Vagina (tissue), 2 donors: ENCODE data around the gene PTPRA. TPM values are rescaled to one million over a fixed set of nuclear protein-coding genes. Genes with fewer than 3 reads are reported as not detected.

ENCODE experiments used
- DNase-seq, 2 donors: peaks; one replicate each; pipeline ENCODE4 v3.0.0-alpha.2; 2017; ENCODE audit errors: extremely low spot score in 2 of 2
- H3K27ac ChIP-seq: fragments of 200-600 bp; sonication (generic); one replicate; pipeline ENCODE4 v1.5.1; 2019
- H3K27me3 ChIP-seq: fragments of 200-600 bp; sonication (generic); one replicate; pipeline ENCODE4 v1.5.1; 2019
- H3K36me3 ChIP-seq, 2 donors: fragments of 200-600 bp; sonication (generic); one replicate each; pipeline ENCODE4 v1.5.1; 2017 to 2019
- H3K4me1 ChIP-seq: fragments of 200-600 bp; sonication (generic); one replicate; pipeline ENCODE4 v1.5.1; 2019
- H3K4me3 ChIP-seq, 2 donors: fragments of 200-600 bp; sonication (generic); 1 replicate in 1 of 2; 2 replicates in 1 of 2; pipeline ENCODE4 v1.5.1; 2016 to 2019
- H3K9me3 ChIP-seq: fragments of 200-600 bp; sonication (generic); one replicate; pipeline ENCODE4 v1.5.1; 2019
- POLR2A ChIP-seq, 2 donors: fragments of 450-650 bp; IDR thresholded peaks; one replicate each; pipeline ENCODE4 v1.6.1; 2017; ENCODE audit warnings: antibody characterized with exemption in 2 of 2, mild to moderate bottlenecking in 2 of 2, moderate library complexity in 2 of 2
- POLR2AphosphoS5 ChIP-seq, 2 donors: sonication (generic); formaldehyde crosslinking; IDR thresholded peaks; one replicate each; pipeline ENCODE4 v1.9.0; 2017; ENCODE audit warnings: antibody characterized with exemption in 2 of 2, mild to moderate bottlenecking in 2 of 2, low read depth in 1 of 2; ENCODE audit not compliant: insufficient read depth in 1 of 2
- intact Hi-C: fragments of 100-400 bp; cut with DNase I; formaldehyde crosslinking; loops from one replicate; pipeline ENCODE4 v1.15.1; 2023
- total RNA-seq: library from RNA; depleted of rRNA; stranded (reverse); fragments of >200 nt; gene quantifications from one replicate; pipeline ENCODE4 v1.2.3, GENCODE V29; 2016
- TF ChIP-seq, protein P1 (sequence below), 3 experiments: fragments of 450-650 bp in 2 of 3; fragments of 200-600 bp in 1 of 3; sonication (generic) in 1 of 3; IDR thresholded peaks; one replicate each; pipeline ENCODE4 v1.5.1; 2017 to 2019; ENCODE audit warnings: antibody characterized with exemption in 3 of 3, mild to moderate bottlenecking in 2 of 3, moderate library complexity in 2 of 3

Gene PTPRA
- total RNA-seq, 1 donor from 2014 or later: 45.7 TPM

DNA sequence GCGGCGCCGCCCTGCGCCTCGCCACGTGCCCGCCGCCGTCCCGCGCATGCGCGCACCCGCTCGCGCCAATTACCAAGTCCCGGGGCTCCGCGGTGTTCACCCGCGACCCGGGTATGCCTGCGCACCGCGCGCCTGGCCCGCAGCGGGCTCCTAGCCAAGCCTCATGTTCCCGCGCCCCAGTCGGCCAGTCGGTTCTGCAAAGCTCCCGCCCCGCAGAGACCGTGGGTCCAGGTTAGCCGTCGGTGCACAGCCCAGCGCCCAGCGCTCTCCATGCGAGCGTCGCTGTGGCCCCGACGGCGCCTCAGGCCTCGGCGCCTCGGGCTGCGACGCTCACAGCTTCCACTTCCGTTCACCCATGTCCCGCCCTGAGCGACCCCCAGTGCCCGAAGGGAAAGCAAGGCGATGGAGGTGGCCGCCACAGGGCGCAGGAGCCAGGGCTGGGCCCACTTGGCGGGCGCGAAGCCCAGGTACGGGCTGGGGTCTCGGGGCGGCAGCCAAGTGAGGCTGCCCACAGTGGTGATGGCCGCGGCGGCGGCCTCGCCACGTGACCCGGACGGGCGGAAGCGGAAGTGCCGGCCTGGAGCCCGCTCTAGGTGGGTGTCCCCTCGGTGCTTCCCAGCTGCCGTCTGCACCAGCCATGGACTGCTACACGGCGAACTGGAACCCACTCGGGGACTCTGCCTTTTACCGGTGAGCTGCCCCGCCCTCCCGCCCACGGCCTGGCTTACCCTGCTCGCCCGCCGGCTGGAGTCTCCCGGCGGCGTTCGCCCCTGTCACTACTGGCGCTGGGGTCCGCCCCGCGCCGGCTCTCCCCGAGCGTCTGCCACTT is 32.9 kb upstream of the PTPRA start, which contains the start of the genes PCED1A and VPS16:
PCED1A (minus strand) TSS at position 518 of the 829 bp plus-strand sequence. CDS start 743 bp downstream, outside the sequence.
VPS16 (plus strand) TSS at position 608 of the 829 bp plus-strand sequence; CDS start at position 638, 30 bp downstream.
- Histone ChIP-seq H3K36me3 (peaks cover 0 to 15% of the 10 kb centered on the region in 2 donors), H3K4me1 (peaks cover 35% of the 10 kb centered on the region), H3K9me3 (no peaks in the 10 kb centered on the region), H3K4me3 (peak within 1 kb of the TSS; percentile 81 to 88), H3K27ac (peak within 1 kb of the TSS; percentile 93), H3K27me3 (no peaks in the 10 kb centered on the region)
- intact Hi-C loops: no loop called here
- TF ChIP-seq POLR2A (IDR thresholded peaks at IDR 0.05) (peak in 1 of 2 donors; percentile 40), POLR2AphosphoS5 (IDR thresholded peaks at IDR 0.05; ENCODE audit: insufficient read depth in 1 of 2, low read depth in 1 of 2) (peak; percentile 37 to 88)
- TF ChIP-seq, protein P1, sequence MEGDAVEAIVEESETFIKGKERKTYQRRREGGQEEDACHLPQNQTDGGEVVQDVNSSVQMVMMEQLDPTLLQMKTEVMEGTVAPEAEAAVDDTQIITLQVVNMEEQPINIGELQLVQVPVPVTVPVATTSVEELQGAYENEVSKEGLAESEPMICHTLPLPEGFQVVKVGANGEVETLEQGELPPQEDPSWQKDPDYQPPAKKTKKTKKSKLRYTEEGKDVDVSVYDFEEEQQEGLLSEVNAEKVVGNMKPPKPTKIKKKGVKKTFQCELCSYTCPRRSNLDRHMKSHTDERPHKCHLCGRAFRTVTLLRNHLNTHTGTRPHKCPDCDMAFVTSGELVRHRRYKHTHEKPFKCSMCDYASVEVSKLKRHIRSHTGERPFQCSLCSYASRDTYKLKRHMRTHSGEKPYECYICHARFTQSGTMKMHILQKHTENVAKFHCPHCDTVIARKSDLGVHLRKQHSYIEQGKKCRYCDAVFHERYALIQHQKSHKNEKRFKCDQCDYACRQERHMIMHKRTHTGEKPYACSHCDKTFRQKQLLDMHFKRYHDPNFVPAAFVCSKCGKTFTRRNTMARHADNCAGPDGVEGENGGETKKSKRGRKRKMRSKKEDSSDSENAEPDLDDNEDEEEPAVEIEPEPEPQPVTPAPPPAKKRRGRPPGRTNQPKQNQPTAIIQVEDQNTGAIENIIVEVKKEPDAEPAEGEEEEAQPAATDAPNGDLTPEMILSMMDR (IDR thresholded peaks at IDR 0.05): no peak
- DNase-seq: peak in 1 of 2 donors; percentile 84

DNA sequence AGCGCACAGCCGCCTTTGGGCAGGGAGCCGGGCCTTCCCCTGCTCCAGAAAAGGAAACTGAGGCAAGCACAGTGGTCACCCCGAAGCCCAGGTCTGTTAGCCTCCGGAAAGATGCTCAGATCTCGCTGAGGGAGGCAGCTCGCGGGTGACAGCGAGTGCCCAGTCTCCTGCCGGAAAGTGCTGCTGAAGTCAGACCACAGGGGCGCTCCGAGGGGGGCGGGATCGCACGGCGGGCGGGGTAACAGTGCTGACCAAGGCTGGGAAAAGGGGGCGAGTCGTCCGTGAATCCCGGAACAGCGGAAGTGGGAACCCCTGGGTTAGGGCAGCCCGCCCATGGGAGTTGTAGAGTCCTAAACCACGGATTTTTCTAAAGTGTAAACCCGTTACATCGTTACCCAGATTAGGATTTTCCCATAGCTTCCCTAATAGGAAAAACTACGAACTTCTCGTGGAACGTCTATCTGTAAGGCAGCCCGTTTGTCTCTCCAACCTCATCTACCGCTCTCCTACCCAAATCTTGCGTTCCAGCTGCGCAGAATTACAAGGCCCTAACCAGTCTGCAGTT is 32.2 kb upstream of the PTPRA start:
- H3K27me3 ChIP-seq: no peaks in the 10 kb centered on the region
- H3K4me1 ChIP-seq: peaks cover 35% of the 10 kb centered on the region
- DNase-seq: peak in 1 of 2 donors; percentile 96
- H3K9me3 ChIP-seq: no peaks in the 10 kb centered on the region
- intact Hi-C loops: no loop called here
- H3K27ac ChIP-seq: peak overlapping the region; percentile 93
- TF ChIP-seq POLR2A (IDR thresholded peaks at IDR 0.05): no peak
- TF ChIP-seq, protein P1 (IDR thresholded peaks at IDR 0.05): no peak
- no peak for TF ChIP-seq POLR2AphosphoS5 (IDR thresholded peaks at IDR 0.05; ENCODE audit: insufficient read depth in 1 of 2, low read depth in 1 of 2)
- H3K36me3 ChIP-seq: peaks cover 0 to 12% of the 10 kb centered on the region in 2 donors
- H3K4me3 ChIP-seq: peak overlapping the region; percentile 81 to 88

DNA sequence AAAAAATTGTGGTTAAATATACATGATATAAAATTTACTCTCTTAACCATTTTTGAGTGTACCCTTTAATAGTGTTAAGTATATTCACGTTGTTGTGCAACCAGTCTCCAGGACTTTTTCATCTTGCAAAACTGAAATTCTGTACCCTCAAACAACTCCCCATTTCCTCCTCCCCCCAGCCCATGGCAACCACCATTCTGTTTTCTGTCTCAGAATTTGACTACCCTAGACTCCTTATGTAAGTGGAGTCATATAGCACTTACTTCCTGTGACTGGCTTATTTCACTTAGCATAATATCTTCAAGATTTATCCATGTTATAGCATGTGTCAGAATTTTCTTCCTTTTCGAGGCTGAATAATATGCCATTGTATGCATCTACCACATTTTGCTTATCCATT is 27.7 kb upstream of the PTPRA start:
- H3K4me1 ChIP-seq: peaks cover 24% of the 10 kb centered on the region
- DNase-seq: peak in 1 of 2 donors; percentile 29
- H3K9me3 ChIP-seq: no peaks in the 10 kb centered on the region
- TF ChIP-seq POLR2AphosphoS5 (IDR thresholded peaks at IDR 0.05; ENCODE audit: insufficient read depth in 1 of 2, low read depth in 1 of 2) (no peak), POLR2A (IDR thresholded peaks at IDR 0.05) (no peak)
- TF ChIP-seq, protein P1 (IDR thresholded peaks at IDR 0.05): no peak
- intact Hi-C loops: no loop called here
- H3K36me3 ChIP-seq: peaks cover 0 to 9% of the 10 kb centered on the region in 2 donors
- H3K27me3 ChIP-seq: no peaks in the 10 kb centered on the region
- H3K27ac ChIP-seq: no peak overlapping the region
- H3K4me3 ChIP-seq: no peak overlapping the region

DNA sequence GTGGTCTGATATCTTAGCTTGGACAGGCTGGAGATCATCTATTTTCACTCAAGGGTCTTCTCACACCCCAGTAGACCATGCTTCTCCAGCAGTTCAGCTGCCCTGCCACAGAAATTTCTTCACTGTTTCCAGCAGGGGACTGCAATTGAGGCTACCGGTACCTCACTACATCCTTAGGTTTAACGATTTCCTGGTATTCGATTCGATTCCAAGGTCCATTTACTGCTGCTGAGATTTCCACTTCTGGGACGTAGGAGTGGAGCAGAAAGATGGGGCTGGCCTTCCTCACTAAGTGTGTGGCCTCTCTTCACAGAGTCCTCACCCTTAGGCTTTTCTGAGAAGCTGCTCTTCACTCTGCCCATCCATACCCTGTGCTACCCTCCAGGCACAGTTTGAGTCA is 26.6 kb upstream of the PTPRA start:
- Histone ChIP-seq H3K4me1 (peaks cover 17% of the 10 kb centered on the region), H3K27ac (no peak overlapping the region), H3K4me3 (no peak overlapping the region), H3K9me3 (no peaks in the 10 kb centered on the region), H3K27me3 (no peaks in the 10 kb centered on the region), H3K36me3 (peaks cover 0 to 9% of the 10 kb centered on the region in 2 donors)
- TF ChIP-seq POLR2AphosphoS5 (IDR thresholded peaks at IDR 0.05; ENCODE audit: insufficient read depth in 1 of 2, low read depth in 1 of 2) (no peak), POLR2A (IDR thresholded peaks at IDR 0.05) (no peak)
- TF ChIP-seq, protein P1 (IDR thresholded peaks at IDR 0.05): no peak
- intact Hi-C loops: no loop called here
- no peak for DNase-seq
